GM12878 (cell line): Measurements from ENCODE around the gene UBE2M. TPM values are rescaled to one million over a fixed set of nuclear protein-coding genes. Genes with fewer than 3 reads are reported as not detected.

ENCODE experiments used
- BHLHE40 ChIP-seq, 2 experiments: fragments of 450-650 bp in 1 of 2; IDR thresholded peaks; 2 replicates each; pipeline ENCODE4 v1.6.1; 2011 to 2017; ENCODE audit warnings: low read depth in 2 of 2, borderline replicate concordance in 1 of 2, improper control_type of control experiment in 1 of 2, low read length in 1 of 2, mild to moderate bottlenecking in 1 of 2
- CHD4 ChIP-seq: fragments of 200-600 bp; sonication (generic); IDR thresholded peaks from 2 replicates; pipeline ENCODE4 v1.6.1; 2016; ENCODE audit warnings: mild to moderate bottlenecking
- E2F4 ChIP-seq: IDR thresholded peaks from 2 replicates; pipeline ENCODE4 v1.6.1; 2012; ENCODE audit warnings: low read depth, low read length, improper control_type of control experiment
- ESRRA ChIP-seq: IDR thresholded peaks from 2 replicates; pipeline ENCODE4 v1.6.1; 2012; ENCODE audit warnings: mild to moderate bottlenecking, low read length, improper control_type of control experiment
- IKZF1 ChIP-seq: fragments of 450-650 bp; conservative IDR thresholded peaks from 2 replicates; pipeline ENCODE4 v1.6.1; 2017; ENCODE audit warnings: antibody characterized with exemption, mild to moderate bottlenecking
- NR2C1 ChIP-seq: fragments of 450-650 bp; IDR thresholded peaks from 2 replicates; pipeline ENCODE4 v1.6.1; 2017; ENCODE audit warnings: antibody characterized with exemption, mild to moderate bottlenecking, moderate library complexity
- PKNOX1 ChIP-seq: fragments of 450-650 bp; IDR thresholded peaks from 2 replicates; pipeline ENCODE4 v1.6.1; 2016; ENCODE audit warnings: mild to moderate bottlenecking
- POLR2A ChIP-seq: IDR thresholded peaks from 2 replicates; pipeline ENCODE4 v1.6.1; 2011; ENCODE audit warnings: low read depth, mild to moderate bottlenecking, low read length
- PRDM15 ChIP-seq: fragments of 450-650 bp; formaldehyde crosslinking; IDR thresholded peaks from 2 replicates; pipeline ENCODE4 v1.4.0; 2020; ENCODE audit warnings: mild to moderate bottlenecking, moderate library complexity
- RCOR1 ChIP-seq: conservative IDR thresholded peaks from 2 replicates; pipeline ENCODE4 v1.6.1; 2012; ENCODE audit warnings: low read depth, low read length, improper control_type of control experiment
- RFX5 ChIP-seq: IDR thresholded peaks from 2 replicates; pipeline ENCODE4 v1.6.1; 2011; ENCODE audit warnings: low read depth, low read length, improper control_type of control experiment
- SREBF2 ChIP-seq: IDR thresholded peaks from 2 replicates; pipeline ENCODE4 v1.6.1; 2012; ENCODE audit warnings: mild to moderate bottlenecking, low read length
- TAF1 ChIP-seq: IDR thresholded peaks from 2 replicates; pipeline ENCODE4 v1.6.1; 2011; ENCODE audit warnings: mild to moderate bottlenecking, low read depth, low read length, borderline replicate concordance
- TARDBP ChIP-seq: IDR thresholded peaks from 2 replicates; pipeline ENCODE4 v1.6.1; 2016; ENCODE audit warnings: borderline replicate concordance
- ZNF217 ChIP-seq: fragments of 450-650 bp; IDR thresholded peaks from 2 replicates; pipeline ENCODE4 v1.6.1; 2017; ENCODE audit warnings: antibody characterized with exemption, mild to moderate bottlenecking
- ZSCAN29 ChIP-seq: fragments of 450-650 bp; IDR thresholded peaks from 2 replicates; pipeline ENCODE4 v1.6.1; 2017; ENCODE audit warnings: mild to moderate bottlenecking, moderate library complexity
- polyA plus RNA-seq, 11 experiments: library from polyadenylated mRNA; depleted of rRNA in 4 of 11; unstranded in 6 of 11; stranded (reverse) in 5 of 11; fragments of >200 nt; fragmentation: Nextera tagmentation in 4 of 11; fragmentation: Illumina TruSeq in 1 of 11; extraction: Ambion mirVana in 4 of 11; extraction: Trizol in 1 of 11; gene quantifications; 1 replicate in 1 of 11; 2 replicates in 10 of 11; pipeline versions ENCODE4 v1.2.1 to v1.2.3, GENCODE V29; 2011 to 2016; ENCODE audit warnings: inconsistent platforms in 2 of 11, missing spikeins in 2 of 11, low read depth in 1 of 11
- total RNA-seq, 4 experiments: library from RNA; depleted of rRNA in 3 of 4; stranded (reverse); fragments of >200 nt in 3 of 4; fragmentation: Illumina TruSeq in 1 of 4; extraction: Trizol in 1 of 4; gene quantifications; 2 replicates each; pipeline versions ENCODE4 v1.2.1 to v1.2.3, GENCODE V29; 2013 to 2021
- TF ChIP-seq, protein P1 (sequence below): IDR thresholded peaks from 2 replicates; pipeline ENCODE4 v1.6.1; 2011; ENCODE audit warnings: mild to moderate bottlenecking, low read depth, low read length, moderate library complexity; ENCODE audit not compliant: insufficient replicate concordance
- TF ChIP-seq, protein P2 (sequence below): IDR thresholded peaks from 2 replicates; pipeline ENCODE4 v1.6.1; 2012; ENCODE audit warnings: improper control_type of control experiment, low read depth, low read length; ENCODE audit not compliant: insufficient replicate concordance

Gene UBE2M
- total and polyA plus RNA-seq, 10 of the 15 experiments (the other 5 are each of a cell fraction or from before 2014, with no cell fraction given), result 1.4 to 105 (median 73.9) TPM

DNA sequence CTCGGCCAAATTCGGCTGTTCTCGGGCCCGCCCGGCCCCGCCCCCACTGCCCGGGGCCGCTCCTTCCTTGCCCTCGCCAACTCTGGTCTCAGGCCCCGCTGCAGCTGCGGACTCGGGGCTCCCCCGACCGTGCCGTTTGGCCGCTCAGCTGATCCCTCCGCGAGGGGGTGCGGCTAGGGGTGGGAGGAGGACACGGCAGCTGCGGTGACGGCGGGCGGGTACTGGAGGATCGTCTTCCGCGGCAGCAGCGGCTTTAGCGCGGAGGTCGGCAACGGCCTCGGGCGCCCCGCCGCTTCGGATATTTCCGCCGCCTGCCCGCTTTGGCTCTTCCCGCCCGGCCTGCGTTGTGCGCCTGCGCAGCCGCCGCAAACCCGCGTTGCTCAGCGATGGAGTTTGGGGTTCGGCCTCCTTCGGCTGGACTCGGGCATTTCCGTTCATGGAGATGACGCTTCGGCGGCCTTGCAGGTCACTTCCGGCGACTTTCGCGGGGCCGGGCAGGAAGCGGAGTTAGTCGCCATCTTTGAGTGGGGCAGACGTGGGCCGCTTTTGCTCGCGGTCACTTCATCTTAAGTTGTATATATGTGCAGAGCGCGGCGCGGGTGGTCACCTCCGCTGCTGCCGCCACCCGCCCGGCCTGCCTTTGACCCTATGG, 338 bp upstream of the UBE2M start (continued):
- TF ChIP-seq, protein P1, sequence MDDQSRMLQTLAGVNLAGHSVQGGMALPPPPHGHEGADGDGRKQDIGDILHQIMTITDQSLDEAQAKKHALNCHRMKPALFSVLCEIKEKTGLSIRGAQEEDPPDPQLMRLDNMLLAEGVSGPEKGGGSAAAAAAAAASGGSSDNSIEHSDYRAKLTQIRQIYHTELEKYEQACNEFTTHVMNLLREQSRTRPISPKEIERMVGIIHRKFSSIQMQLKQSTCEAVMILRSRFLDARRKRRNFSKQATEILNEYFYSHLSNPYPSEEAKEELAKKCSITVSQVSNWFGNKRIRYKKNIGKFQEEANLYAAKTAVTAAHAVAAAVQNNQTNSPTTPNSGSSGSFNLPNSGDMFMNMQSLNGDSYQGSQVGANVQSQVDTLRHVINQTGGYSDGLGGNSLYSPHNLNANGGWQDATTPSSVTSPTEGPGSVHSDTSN, result no peak
- no peak for TF ChIP-seq CHD4
- TF ChIP-seq POLR2A, result peak; percentile 83
- peak; percentile 61; the same call in 1 of the 2 replicates for TF ChIP-seq E2F4
- TF ChIP-seq PKNOX1, result 0 out of 2 replicates have a peak, but pooled peaks have one; percentile 17
- TF ChIP-seq RFX5, result no peak
- no peak for TF ChIP-seq TARDBP
- no peak for TF ChIP-seq RCOR1
- no peak for TF ChIP-seq ESRRA
- no peak for TF ChIP-seq SREBF2
- TF ChIP-seq, protein P2, sequence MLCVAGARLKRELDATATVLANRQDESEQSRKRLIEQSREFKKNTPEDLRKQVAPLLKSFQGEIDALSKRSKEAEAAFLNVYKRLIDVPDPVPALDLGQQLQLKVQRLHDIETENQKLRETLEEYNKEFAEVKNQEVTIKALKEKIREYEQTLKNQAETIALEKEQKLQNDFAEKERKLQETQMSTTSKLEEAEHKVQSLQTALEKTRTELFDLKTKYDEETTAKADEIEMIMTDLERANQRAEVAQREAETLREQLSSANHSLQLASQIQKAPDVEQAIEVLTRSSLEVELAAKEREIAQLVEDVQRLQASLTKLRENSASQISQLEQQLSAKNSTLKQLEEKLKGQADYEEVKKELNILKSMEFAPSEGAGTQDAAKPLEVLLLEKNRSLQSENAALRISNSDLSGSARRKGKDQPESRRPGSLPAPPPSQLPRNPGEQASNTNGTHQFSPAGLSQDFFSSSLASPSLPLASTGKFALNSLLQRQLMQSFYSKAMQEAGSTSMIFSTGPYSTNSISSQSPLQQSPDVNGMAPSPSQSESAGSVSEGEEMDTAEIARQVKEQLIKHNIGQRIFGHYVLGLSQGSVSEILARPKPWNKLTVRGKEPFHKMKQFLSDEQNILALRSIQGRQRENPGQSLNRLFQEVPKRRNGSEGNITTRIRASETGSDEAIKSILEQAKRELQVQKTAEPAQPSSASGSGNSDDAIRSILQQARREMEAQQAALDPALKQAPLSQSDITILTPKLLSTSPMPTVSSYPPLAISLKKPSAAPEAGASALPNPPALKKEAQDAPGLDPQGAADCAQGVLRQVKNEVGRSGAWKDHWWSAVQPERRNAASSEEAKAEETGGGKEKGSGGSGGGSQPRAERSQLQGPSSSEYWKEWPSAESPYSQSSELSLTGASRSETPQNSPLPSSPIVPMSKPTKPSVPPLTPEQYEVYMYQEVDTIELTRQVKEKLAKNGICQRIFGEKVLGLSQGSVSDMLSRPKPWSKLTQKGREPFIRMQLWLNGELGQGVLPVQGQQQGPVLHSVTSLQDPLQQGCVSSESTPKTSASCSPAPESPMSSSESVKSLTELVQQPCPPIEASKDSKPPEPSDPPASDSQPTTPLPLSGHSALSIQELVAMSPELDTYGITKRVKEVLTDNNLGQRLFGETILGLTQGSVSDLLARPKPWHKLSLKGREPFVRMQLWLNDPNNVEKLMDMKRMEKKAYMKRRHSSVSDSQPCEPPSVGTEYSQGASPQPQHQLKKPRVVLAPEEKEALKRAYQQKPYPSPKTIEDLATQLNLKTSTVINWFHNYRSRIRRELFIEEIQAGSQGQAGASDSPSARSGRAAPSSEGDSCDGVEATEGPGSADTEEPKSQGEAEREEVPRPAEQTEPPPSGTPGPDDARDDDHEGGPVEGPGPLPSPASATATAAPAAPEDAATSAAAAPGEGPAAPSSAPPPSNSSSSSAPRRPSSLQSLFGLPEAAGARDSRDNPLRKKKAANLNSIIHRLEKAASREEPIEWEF, result no peak
- no peak for TF ChIP-seq PRDM15 (CRISPR knock-in tag)
- peak; percentile 72 to 86; a peak in 3 of 4 replicates for TF ChIP-seq BHLHE40 (IDR thresholded peaks at IDR 0.05; ENCODE audit: borderline replicate concordance in 1 of 2, low read depth in 2 of 2, low read length in 1 of 2)
- TF ChIP-seq TAF1, result peak; percentile 48; the same call in 1 of the 2 replicates
- TF ChIP-seq ZSCAN29, result no peak
- no peak for TF ChIP-seq IKZF1
- TF ChIP-seq ZNF217, result no peak
- peak; percentile 63 for TF ChIP-seq NR2C1
